Caco-2 (cell line): ENCODE results near the gene SLC4A5. TPM values are rescaled to one million over a fixed set of nuclear protein-coding genes. Genes with fewer than 3 reads are reported as not detected.

Experiments used
- BruUV-seq: library from RNA; stranded (reverse); fragments of 400-500 nt; replicated peaks from 2 replicates; lab custom pipeline; 2021; lab: Mats Ljungman, UMichigan
- CTCF ChIA-PET: fragments of 300-600 bp; sonication (Branson Sonifier 250); formaldehyde crosslinking; loops from one replicate; lab custom pipeline; 2022; ENCODE audit warnings: antibody characterized with exemption; lab: Charles Lee
- POLR2A ChIA-PET: fragments of 300-600 bp; sonication (Branson Sonifier 250); formaldehyde crosslinking; loops from one replicate; lab custom pipeline; 2022; ENCODE audit warnings: antibody characterized with exemption; lab: Charles Lee
- DNase-seq, 2 experiments: peaks; one replicate each; pipeline versions ENCODE4 v3.0.0 to v3.0.0-alpha.2; 2020 to 2022
- H3K27me3 ChIP-seq: replicated peaks from 2 replicates; pipeline ENCODE4 v1.6.0; 2011; ENCODE audit warnings: low read length; ENCODE audit not compliant: control insufficient read depth, insufficient read depth
- H3K36me3 ChIP-seq: 2 replicates; pipeline ENCODE4 v1.5.1; 2011; ENCODE audit warnings: low read length; ENCODE audit not compliant: control insufficient read depth, insufficient read depth
- H3K4me1 ChIP-seq: fragments of 250-450 bp; sonication (Bioruptor Pico); 2 replicates; pipeline ENCODE4 v1.5.1; 2020; ENCODE audit warnings: mild to moderate bottlenecking
- H3K4me3 ChIP-seq: 2 replicates; pipeline ENCODE4 v1.5.1; 2011; ENCODE audit warnings: low read depth, mild to moderate bottlenecking, control low read depth, low read length
- H3K9me3 ChIP-seq: fragments of 250-450 bp; sonication (Bioruptor Pico); 2 replicates; pipeline ENCODE4 v1.5.1; 2020; ENCODE audit warnings: mild to moderate bottlenecking, moderate library complexity
- H3K27ac Mint-ChIP-seq: one replicate; pipeline ENCODE4 v1.8.0; 2022; ENCODE audit warnings: mixed read lengths; ENCODE audit not compliant: unreplicated experiment
- H3K27me3 Mint-ChIP-seq: one replicate; pipeline ENCODE4 v1.8.0; 2022; ENCODE audit warnings: mixed read lengths; ENCODE audit not compliant: insufficient read depth, unreplicated experiment
- H3K36me3 Mint-ChIP-seq: one replicate; pipeline ENCODE4 v1.8.0; 2022; ENCODE audit warnings: mild to moderate bottlenecking, mixed read lengths; ENCODE audit not compliant: insufficient read depth, unreplicated experiment
- H3K4me1 Mint-ChIP-seq: one replicate; pipeline ENCODE4 v1.8.0; 2022; ENCODE audit warnings: low read depth, mixed read lengths; ENCODE audit not compliant: unreplicated experiment
- H3K4me3 Mint-ChIP-seq: one replicate; pipeline ENCODE4 v1.8.0; 2022; ENCODE audit warnings: mild to moderate bottlenecking, moderate library complexity, mixed read lengths; ENCODE audit not compliant: unreplicated experiment
- H3K9me3 Mint-ChIP-seq: one replicate; pipeline ENCODE4 v1.8.0; 2022; ENCODE audit warnings: mixed read lengths; ENCODE audit not compliant: unreplicated experiment
- CTCF ChIP-seq, 2 experiments: fragments of 200-600 bp in 1 of 2; IDR thresholded peaks; 1 replicate in 1 of 2; 2 replicates in 1 of 2; pipeline versions ENCODE4 v1.5.1 to v1.8.0; 2011 to 2022; ENCODE audit warnings: antibody characterized with exemption in 1 of 2, control low read depth in 1 of 2, inconsistent platforms in 1 of 2, low read depth in 1 of 2, low read length in 1 of 2, mild to moderate bottlenecking in 1 of 2, moderate library complexity in 1 of 2; ENCODE audit not compliant: insufficient read depth in 1 of 2, severe bottlenecking in 1 of 2, unreplicated experiment in 1 of 2
- intact Hi-C: fragments of 100-400 bp; cut with micrococcal nuclease; formaldehyde crosslinking; loops from one replicate; pipeline ENCODE4 v1.10.0; 2022; ENCODE audit not compliant: unreplicated experiment
- total RNA-seq: library from RNA; stranded (reverse); gene quantifications from 2 replicates; pipeline ENCODE4 v1.2.3, GENCODE V29; 2022

SLC4A5 gene
- total RNA-seq, 1 experiment from 2014 or later = 2.2 TPM

GRCh38 chr2:74259733-74260132 lies 83.5 kb downstream of the SLC4A5 start:
- Histone ChIP-seq H3K36me3 (no peaks in the 10 kb centered on the region), H3K27me3 (no peaks in the 10 kb centered on the region), H3K4me1 (no peaks in the 10 kb centered on the region), H3K9me3 (no peaks in the 10 kb centered on the region), H3K4me3 (no peak overlapping the region)
- H3K4me3 Mint-ChIP-seq = no peak overlapping the region
- no peak for DNase-seq
- ChIA-PET CTCF (interaction anchor here (1.9 kb wide), 1 partner anchor 10 kb away, joined by 9 read pairs; no protein-coding TSS in a partner anchor), POLR2A (no interaction called here)
- peaks cover 5% of the 10 kb centered on the region for H3K4me1 Mint-ChIP-seq
- no TSS peak for BruUV-seq
- TF ChIP-seq CTCF (IDR thresholded peaks at IDR 0.05; ENCODE audit: insufficient read depth in 1 of 2, low read depth in 1 of 2, low read length in 1 of 2, severe bottlenecking in 1 of 2, unreplicated experiment in 1 of 2) = no peak
- no peak overlapping the region for H3K27ac Mint-ChIP-seq
- H3K27me3 Mint-ChIP-seq = no peaks in the 10 kb centered on the region
- no peaks in the 10 kb centered on the region for H3K36me3 Mint-ChIP-seq
- intact Hi-C loops = no loop called here
- no peaks in the 10 kb centered on the region for H3K9me3 Mint-ChIP-seq

GRCh38 chr2:74259191-74259590 lies 84.0 kb downstream of the SLC4A5 start:
- no peaks in the 10 kb centered on the region for H3K36me3 ChIP-seq
- Mint-ChIP-seq H3K27ac (no peak overlapping the region), H3K4me1 (peaks cover 5% of the 10 kb centered on the region), H3K36me3 (no peaks in the 10 kb centered on the region), H3K27me3 (no peaks in the 10 kb centered on the region), H3K9me3 (no peaks in the 10 kb centered on the region), H3K4me3 (no peak overlapping the region)
- no TSS peak for BruUV-seq
- ChIA-PET CTCF (interaction anchor here (0.7 to 1.9 kb wide), 2 partner anchors 9 to 1146 kb away, joined by 3 to 9 read pairs; no protein-coding TSS in a partner anchor), POLR2A (no interaction called here)
- no peak for TF ChIP-seq CTCF (IDR thresholded peaks at IDR 0.05; ENCODE audit: insufficient read depth in 1 of 2, low read depth in 1 of 2, low read length in 1 of 2, severe bottlenecking in 1 of 2, unreplicated experiment in 1 of 2)
- no peak overlapping the region for H3K4me3 ChIP-seq
- intact Hi-C loops = no loop called here
- no peaks in the 10 kb centered on the region for H3K4me1 ChIP-seq
- no peaks in the 10 kb centered on the region for H3K27me3 ChIP-seq
- no peaks in the 10 kb centered on the region for H3K9me3 ChIP-seq
- no peak for DNase-seq

GRCh38 chr2:74255660-74256213 lies 87.5 kb downstream of the SLC4A5 start:
- TF ChIP-seq CTCF (IDR thresholded peaks at IDR 0.05; ENCODE audit: insufficient read depth in 1 of 2, low read depth in 1 of 2, low read length in 1 of 2, severe bottlenecking in 1 of 2, unreplicated experiment in 1 of 2) = no peak
- no peaks in the 10 kb centered on the region for H3K4me1 Mint-ChIP-seq
- BruUV-seq = no TSS peak
- H3K27me3 Mint-ChIP-seq = no peaks in the 10 kb centered on the region
- no peaks in the 10 kb centered on the region for H3K27me3 ChIP-seq
- no peak overlapping the region for H3K4me3 ChIP-seq
- no peaks in the 10 kb centered on the region for H3K36me3 Mint-ChIP-seq
- no peaks in the 10 kb centered on the region for H3K4me1 ChIP-seq
- ChIA-PET CTCF (no interaction called here), POLR2A (no interaction called here)
- H3K27ac Mint-ChIP-seq = no peak overlapping the region
- DNase-seq = no peak
- no peaks in the 10 kb centered on the region for H3K36me3 ChIP-seq
- H3K4me3 Mint-ChIP-seq = no peak overlapping the region
- intact Hi-C loops = no loop called here
- no peaks in the 10 kb centered on the region for H3K9me3 Mint-ChIP-seq
- no peaks in the 10 kb centered on the region for H3K9me3 ChIP-seq
